ENCODE data around the gene SLC25A18. TPM values are rescaled to one million over a fixed set of nuclear protein-coding genes. Genes with fewer than 3 reads are reported as not detected.
"Not testable (repeated sequence)": the region's sequence is repeated elsewhere in the genome, so short reads cannot be mapped to it uniquely, and the experiment has no call there.

SLC25A18 gene
- total RNA-seq: 1 to 10 TPM; 3.9 to 9.1 (median 6.4) TPM
- polyA plus RNA-seq: 1 to 10 TPM in 1 of 3 donors, under 1 TPM in 1, not detected in 1; 0.99 to 1.2 TPM

- intact Hi-C loops (cut with DNase I): no loop called here
- H3K36me3 ChIP-seq: no peaks in the 10 kb centered on the region
- no peaks in the 10 kb centered on the region for H3K9me3 ChIP-seq
- peak; percentile 90 for DNase-seq
- no peaks in the 10 kb centered on the region for H3K27me3 ChIP-seq
- H3K4me3 ChIP-seq: peak within 1 kb of the TSS; percentile 5 to 28 (median 16)
- peak in 1 of 4 experiments; percentile 39 for TF ChIP-seq CTCF (IDR thresholded peaks at IDR 0.05)
- peak; percentile 49 to 80 (median 60) for TF ChIP-seq POLR2AphosphoS5 (IDR thresholded peaks at IDR 0.05)
- no peak for TF ChIP-seq POLR2A (IDR thresholded peaks at IDR 0.05)
- peak in 3 of 4 donors; percentile 27 to 74 (median 72) for TF ChIP-seq EP300 (IDR thresholded peaks at IDR 0.05)
- peaks cover 0 to 43% (median 23%) of the 10 kb centered on the region in 4 donors for H3K4me1 ChIP-seq
- WGBS, 2 donors: 65 to 72% methylated on average over 17 of the region's 17 CpGs
- peak within 1 kb of the TSS; percentile 78 to 88 (median 80) for H3K27ac ChIP-seq
These were observed at the start of gene SLC25A18 for GRCh38 chr22:17562906-17563870. TSS of gene SLC25A18 (plus strand) at chr22:17563498. CDS start at chr22:17579945, 16,447 bp downstream.

- TF ChIP-seq EP300 (IDR thresholded peaks at IDR 0.05): no peak
- TF ChIP-seq POLR2AphosphoS5 (IDR thresholded peaks at IDR 0.05): no peak
- TF ChIP-seq CTCF (IDR thresholded peaks at IDR 0.05): no peak
- no peak for TF ChIP-seq POLR2A (IDR thresholded peaks at IDR 0.05)
- intact Hi-C loops (cut with DNase I): no loop called here
- Histone ChIP-seq H3K9me3 (no peaks in the 10 kb centered on the region), H3K36me3 (no peaks in the 10 kb centered on the region), H3K27ac (peak overlapping the region in 1 of 4 donors; percentile 3), H3K27me3 (no peaks in the 10 kb centered on the region), H3K4me3 (no peak overlapping the region), H3K4me1 (no peaks in the 10 kb centered on the region)
- 22 to 44% methylated on average over 2 of the region's 2 CpGs for WGBS, 2 donors
- no peak for DNase-seq
These were observed 49.7 kb upstream of the SLC25A18 start for GRCh38 chr22:17513612-17514011.

- 85 to 88% methylated on average over 7 of the region's 7 CpGs for WGBS, 2 donors
- H3K4me3 ChIP-seq: no peak overlapping the region
- peak overlapping the region in 1 of 4 donors; percentile 3 for H3K27ac ChIP-seq
- no peaks in the 10 kb centered on the region for H3K4me1 ChIP-seq
- no peaks in the 10 kb centered on the region for H3K36me3 ChIP-seq
- no peaks in the 10 kb centered on the region for H3K27me3 ChIP-seq
- no peak for DNase-seq
- TF ChIP-seq POLR2A (IDR thresholded peaks at IDR 0.05) (no peak), POLR2AphosphoS5 (IDR thresholded peaks at IDR 0.05) (no peak)
- intact Hi-C loops (cut with DNase I): no loop called here
- no peaks in the 10 kb centered on the region for H3K9me3 ChIP-seq
These were observed 49.2 kb upstream of the SLC25A18 start for GRCh38 chr22:17514084-17514483.

GRCh38 chr22:17518406-17518805 lies 44.9 kb upstream of the SLC25A18 start:
- DNase-seq: no peak
- no peaks in the 10 kb centered on the region for H3K36me3 ChIP-seq
- intact Hi-C loops (cut with DNase I): no loop called here
- WGBS, 2 donors: 75 to 87% methylated on average over 3 of the region's 3 CpGs
- no peaks in the 10 kb centered on the region for H3K27me3 ChIP-seq
- no peaks in the 10 kb centered on the region for H3K9me3 ChIP-seq
- H3K27ac ChIP-seq: no peak overlapping the region
- no peak overlapping the region for H3K4me3 ChIP-seq
- no peaks in the 10 kb centered on the region for H3K4me1 ChIP-seq
- TF ChIP-seq CTCF (IDR thresholded peaks at IDR 0.05) (no peak), POLR2AphosphoS5 (IDR thresholded peaks at IDR 0.05) (no peak), POLR2A (IDR thresholded peaks at IDR 0.05) (no peak), EP300 (IDR thresholded peaks at IDR 0.05) (no peak)

- intact Hi-C loops (cut with DNase I); H3K9me3 ChIP-seq: not testable (repeated sequence)
- 94 to 98% methylated on average over 1 of the region's 1 CpG for WGBS, 2 donors
These were observed 41.3 kb upstream of the SLC25A18 start for GRCh38 chr22:17521971-17522370.

More at GRCh38 chr22:17521971-17522370, 41.3 kb upstream of the SLC25A18 start:
- DNase-seq, H3K27me3 ChIP-seq, H3K4me1 ChIP-seq, H3K27ac ChIP-seq, H3K36me3 ChIP-seq, H3K4me3 ChIP-seq: not testable (repeated sequence)
